ENCODE data around the gene GREM1.

Gene GREM1

GRCh38 chr15:32790352-32790999 is 72.7 kb downstream of the GREM1 start:
- DNase-seq, result no peak

GRCh38 chr15:32792436-32792835 is 74.6 kb downstream of the GREM1 start:
- no peak for DNase-seq
